SJSA1 (cell line): ENCODE measurements around the gene MSL3B.

Experiments used
- DNase-seq, 2 experiments: peaks; one replicate each; pipeline ENCODE4 v3.0.0-alpha.2; 2015 to 2020; ENCODE audit warnings: low spot score in 2 of 2, low read depth in 1 of 2
- H3K27ac ChIP-seq: fragments of 250-450 bp; sonication (Bioruptor Pico); 2 replicates; pipeline ENCODE4 v1.5.1; 2020; ENCODE audit warnings: mild to moderate bottlenecking, moderate library complexity
- H3K27me3 ChIP-seq: fragments of 250-450 bp; sonication (Bioruptor Pico); replicated peaks from 2 replicates; pipeline ENCODE4 v1.5.1; 2020; ENCODE audit warnings: mild to moderate bottlenecking, moderate library complexity
- H3K36me3 ChIP-seq: fragments of 250-450 bp; sonication (Bioruptor Pico); 2 replicates; pipeline ENCODE4 v1.5.1; 2020; ENCODE audit warnings: mild to moderate bottlenecking
- H3K4me1 ChIP-seq: fragments of 250-450 bp; sonication (Bioruptor Pico); replicated peaks from 2 replicates; pipeline ENCODE4 v1.6.1; 2021; ENCODE audit warnings: mild to moderate bottlenecking
- H3K4me3 ChIP-seq: fragments of 250-450 bp; sonication (Bioruptor Pico); 2 replicates; pipeline ENCODE4 v1.5.1; 2020; ENCODE audit warnings: mild to moderate bottlenecking
- H3K9me3 ChIP-seq: fragments of 250-450 bp; sonication (Bioruptor Pico); replicated peaks from 2 replicates; pipeline ENCODE4 v1.5.1; 2020; ENCODE audit warnings: mild to moderate bottlenecking

The MSL3B gene

DNA sequence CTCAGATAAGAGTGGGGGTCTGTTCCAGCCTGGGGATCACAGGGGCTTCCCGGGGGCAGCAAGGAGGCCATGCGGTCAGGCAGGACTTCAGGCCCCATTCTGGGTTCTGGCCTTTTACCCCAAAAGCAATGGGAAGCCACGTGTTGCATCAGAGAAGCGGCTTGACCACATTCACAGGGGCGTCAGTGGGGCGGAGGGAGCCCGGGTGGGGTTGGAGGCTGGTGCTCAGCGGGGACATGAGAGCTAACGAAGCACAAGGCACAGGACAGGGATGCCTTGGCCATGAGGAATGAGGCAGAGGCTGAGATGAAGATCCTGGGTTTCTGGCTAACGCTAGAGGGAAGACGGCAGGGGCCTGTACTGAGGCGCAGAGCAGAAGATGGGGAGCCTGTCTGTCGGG lies 19.9 kb downstream of the MSL3B start:
- no peaks in the 10 kb centered on the region for H3K9me3 ChIP-seq
- peaks cover 23% of the 10 kb centered on the region for H3K4me1 ChIP-seq
- no peaks in the 10 kb centered on the region for H3K27me3 ChIP-seq
- peaks cover 100% of the 10 kb centered on the region for H3K36me3 ChIP-seq
- DNase-seq: no peak
- H3K4me3 ChIP-seq: no peak overlapping the region
- no peak overlapping the region for H3K27ac ChIP-seq

DNA sequence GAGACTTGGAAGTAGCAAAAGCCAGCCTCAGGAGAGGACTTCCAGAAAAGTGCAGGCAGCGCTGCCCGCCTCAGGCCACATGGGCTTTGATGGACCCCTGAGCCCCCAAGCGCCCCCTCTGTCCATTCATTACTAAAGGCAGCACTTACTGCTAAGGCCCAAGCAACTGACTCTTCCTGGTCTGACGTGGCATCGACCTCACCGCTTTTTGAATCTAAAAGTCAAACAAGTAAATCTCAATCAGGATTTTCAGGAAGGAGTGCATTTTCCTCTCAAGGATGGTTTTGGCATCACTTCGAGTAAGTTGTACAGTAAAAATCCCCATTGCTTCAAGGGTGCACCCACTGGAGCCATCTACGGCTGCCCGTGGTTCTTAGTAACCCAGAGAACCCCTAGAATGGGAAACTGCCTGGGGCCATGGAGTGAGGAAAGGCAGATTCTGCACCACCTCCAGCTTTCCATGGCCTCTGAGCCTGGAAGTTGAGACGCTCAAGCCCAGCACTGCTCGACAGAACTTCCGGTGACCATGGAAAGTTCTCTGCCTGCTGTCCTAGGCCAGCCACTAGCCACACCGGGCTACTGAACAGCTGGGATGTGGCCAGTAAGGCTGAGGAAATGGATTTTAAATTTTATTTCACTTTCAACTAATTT lies 20.8 kb downstream of the MSL3B start:
- peaks cover 100% of the 10 kb centered on the region for H3K36me3 ChIP-seq
- H3K9me3 ChIP-seq: no peaks in the 10 kb centered on the region
- H3K27ac ChIP-seq: no peak overlapping the region
- H3K4me1 ChIP-seq: peaks cover 15% of the 10 kb centered on the region
- DNase-seq: no peak
- H3K4me3 ChIP-seq: no peak overlapping the region
- no peaks in the 10 kb centered on the region for H3K27me3 ChIP-seq

DNA sequence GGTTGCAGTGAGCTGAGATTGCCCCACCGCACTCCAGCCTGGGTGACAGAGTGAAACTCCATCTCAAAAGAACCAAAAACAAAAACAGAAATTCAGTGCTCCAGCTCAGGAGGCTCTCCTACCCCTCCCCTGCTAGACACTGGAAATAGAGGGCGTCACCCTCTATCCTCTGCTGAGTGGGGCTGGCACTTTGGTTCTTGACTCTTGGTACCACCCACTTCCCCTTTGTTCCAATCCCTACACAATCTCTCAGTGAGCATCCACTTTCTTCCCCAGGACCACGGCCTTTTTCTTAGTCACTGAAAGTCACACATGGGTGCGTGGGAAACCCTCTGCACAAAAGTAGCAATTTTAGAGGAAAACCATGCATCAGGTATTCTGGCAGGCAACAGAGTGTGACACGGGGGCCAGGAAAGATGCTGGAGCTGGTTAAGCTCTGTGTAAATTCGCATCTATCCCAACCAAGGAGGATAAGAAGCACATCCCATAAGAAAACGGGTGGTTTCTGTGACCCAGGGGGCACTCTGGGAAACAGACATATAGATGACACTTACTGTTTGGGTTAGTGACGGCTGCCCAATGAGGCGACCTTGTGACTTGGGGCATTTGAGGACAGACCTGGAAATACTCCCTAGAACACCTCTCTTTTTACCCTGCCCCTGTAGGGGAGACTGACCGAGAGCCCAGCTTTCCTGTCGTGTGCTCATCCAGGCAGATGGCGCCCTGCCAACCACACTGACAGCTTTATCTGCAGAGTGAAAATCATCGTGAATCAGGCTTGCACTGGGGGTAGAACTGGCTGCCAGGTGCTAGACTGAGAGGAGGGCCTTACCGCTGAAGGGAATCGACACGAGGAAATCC lies 21.6 kb downstream of the MSL3B start:
- H3K4me1 ChIP-seq: peaks cover 7% of the 10 kb centered on the region
- H3K27me3 ChIP-seq: no peaks in the 10 kb centered on the region
- no peaks in the 10 kb centered on the region for H3K9me3 ChIP-seq
- H3K4me3 ChIP-seq: no peak overlapping the region
- peaks cover 100% of the 10 kb centered on the region for H3K36me3 ChIP-seq
- DNase-seq: no peak
- H3K27ac ChIP-seq: no peak overlapping the region

DNA sequence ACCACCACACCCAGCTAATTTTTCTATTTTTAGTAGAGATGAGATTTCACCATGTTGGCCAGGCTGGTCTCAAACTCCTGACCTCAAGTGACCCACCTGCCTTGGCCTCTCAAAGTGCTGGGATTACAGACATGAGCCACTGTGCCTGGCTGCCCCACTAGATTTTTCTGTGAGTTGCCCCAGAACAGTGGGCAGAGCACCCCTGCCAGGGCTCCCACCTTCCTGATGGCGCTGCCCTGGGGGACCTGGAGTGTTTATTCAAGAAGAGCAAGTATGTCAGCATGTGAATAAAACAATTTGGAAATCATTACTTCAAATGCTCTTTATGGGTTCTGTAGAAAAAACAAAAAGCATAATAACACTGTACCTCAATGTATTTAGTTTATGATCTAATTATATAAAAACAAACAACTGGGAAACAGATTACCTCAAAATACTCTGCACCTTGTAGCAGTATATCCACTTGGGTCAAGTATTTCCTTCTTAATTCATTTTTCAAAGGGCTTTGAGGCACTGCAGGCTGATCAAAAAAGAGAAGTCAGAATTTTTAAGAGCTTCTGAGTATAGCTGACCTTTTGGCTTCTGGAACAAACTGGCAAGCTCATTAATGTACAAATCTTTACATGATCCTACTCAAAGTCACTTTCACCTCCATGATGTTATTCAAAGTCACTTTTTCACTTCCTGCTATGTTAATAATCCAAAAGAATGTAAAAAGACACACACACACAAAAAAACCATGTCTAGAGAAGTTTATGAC lies 22.7 kb downstream of the MSL3B start:
- no peaks in the 10 kb centered on the region for H3K9me3 ChIP-seq
- H3K36me3 ChIP-seq: peaks cover 100% of the 10 kb centered on the region
- H3K4me3 ChIP-seq: no peak overlapping the region
- no peaks in the 10 kb centered on the region for H3K27me3 ChIP-seq
- H3K27ac ChIP-seq: no peak overlapping the region
- no peaks in the 10 kb centered on the region for H3K4me1 ChIP-seq
- DNase-seq: no peak

DNA sequence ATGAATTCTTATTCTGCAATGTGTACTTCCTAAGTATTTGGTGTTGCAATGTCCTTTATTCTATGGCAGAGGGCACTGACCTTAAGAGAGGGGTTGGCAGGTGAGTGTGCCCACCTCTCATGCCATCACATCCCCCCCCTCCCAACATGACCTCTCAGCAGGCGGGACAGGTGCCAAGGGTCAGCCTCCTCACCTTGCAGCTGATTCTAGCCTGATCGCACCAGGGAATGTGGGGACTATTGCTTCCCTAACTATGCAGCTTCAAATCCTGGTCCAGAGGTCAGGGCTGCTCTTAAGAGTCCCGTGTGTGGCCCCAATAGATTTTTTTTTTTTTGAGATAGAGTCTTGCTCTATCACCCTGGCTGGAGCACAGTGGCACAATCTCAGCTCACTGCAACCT lies 23.4 kb downstream of the MSL3B start:
- Histone ChIP-seq H3K9me3 (no peaks in the 10 kb centered on the region), H3K27me3 (no peaks in the 10 kb centered on the region), H3K36me3 (peaks cover 100% of the 10 kb centered on the region), H3K27ac (no peak overlapping the region), H3K4me3 (no peak overlapping the region), H3K4me1 (no peaks in the 10 kb centered on the region)
- no peak for DNase-seq

DNA sequence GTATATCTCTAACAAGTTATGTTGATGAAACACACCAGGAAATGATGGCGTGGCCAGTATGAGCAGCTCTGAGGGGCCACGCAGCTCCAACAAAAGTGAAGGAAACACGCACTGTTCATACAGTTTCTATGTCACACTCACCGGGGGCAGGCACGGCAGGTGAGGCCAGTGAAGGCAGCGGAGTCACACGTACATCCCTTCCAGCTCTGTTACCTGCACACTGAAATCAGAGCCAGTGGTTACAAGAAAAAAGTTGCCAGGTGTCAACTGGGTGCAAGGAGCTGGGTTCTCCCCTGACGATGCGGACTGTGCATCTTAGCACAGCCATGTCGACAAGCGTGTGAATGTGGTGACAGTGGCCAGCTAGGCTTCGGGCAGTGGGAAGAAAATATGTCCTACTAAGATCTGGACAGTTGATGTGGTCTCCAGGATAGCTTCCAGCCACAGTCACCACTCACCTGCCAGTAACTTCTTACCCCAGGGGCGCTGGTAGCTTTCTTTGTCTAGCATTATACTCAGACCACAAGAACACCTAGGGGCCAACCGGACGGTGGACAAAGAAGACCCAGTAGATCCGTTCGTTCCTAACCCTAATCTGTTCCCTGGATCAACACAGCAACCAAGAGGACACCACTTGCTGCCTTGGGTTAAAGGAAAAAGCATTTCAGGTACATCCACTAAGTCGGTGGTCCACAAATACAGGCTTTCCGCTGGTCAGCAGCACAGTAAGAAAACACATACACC lies 23.9 kb downstream of the MSL3B start:
- H3K9me3 ChIP-seq: no peaks in the 10 kb centered on the region
- no peak overlapping the region for H3K4me3 ChIP-seq
- H3K36me3 ChIP-seq: peaks cover 100% of the 10 kb centered on the region
- no peaks in the 10 kb centered on the region for H3K27me3 ChIP-seq
- DNase-seq: no peak
- no peak overlapping the region for H3K27ac ChIP-seq
- H3K4me1 ChIP-seq: peaks cover 1% of the 10 kb centered on the region; the same call in 1 of the 2 replicates

DNA sequence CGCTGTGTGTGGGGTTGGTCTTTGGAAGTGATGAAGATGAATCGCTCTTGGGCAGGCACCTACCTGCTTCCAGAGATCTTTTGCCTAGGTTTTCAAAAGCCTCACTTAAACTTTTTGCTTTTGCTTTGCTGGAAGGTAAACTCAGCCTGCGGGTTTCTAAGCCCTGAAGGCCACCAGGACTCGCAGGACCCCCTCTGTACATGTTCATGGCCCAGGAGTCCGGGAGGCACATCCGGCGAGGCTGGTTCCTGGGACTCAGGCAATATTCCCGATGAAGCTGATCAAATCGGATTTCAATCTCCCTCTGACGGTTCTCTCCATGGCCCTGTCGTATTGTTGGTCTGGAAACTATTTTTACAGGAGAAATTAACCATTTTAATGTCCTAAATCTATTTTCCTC lies 27.0 kb downstream of the MSL3B start:
- Histone ChIP-seq H3K4me3 (no peak overlapping the region), H3K27me3 (no peaks in the 10 kb centered on the region), H3K4me1 (peaks cover 16% of the 10 kb centered on the region), H3K9me3 (no peaks in the 10 kb centered on the region), H3K27ac (no peak overlapping the region), H3K36me3 (peaks cover 100% of the 10 kb centered on the region)
- no peak for DNase-seq

DNA sequence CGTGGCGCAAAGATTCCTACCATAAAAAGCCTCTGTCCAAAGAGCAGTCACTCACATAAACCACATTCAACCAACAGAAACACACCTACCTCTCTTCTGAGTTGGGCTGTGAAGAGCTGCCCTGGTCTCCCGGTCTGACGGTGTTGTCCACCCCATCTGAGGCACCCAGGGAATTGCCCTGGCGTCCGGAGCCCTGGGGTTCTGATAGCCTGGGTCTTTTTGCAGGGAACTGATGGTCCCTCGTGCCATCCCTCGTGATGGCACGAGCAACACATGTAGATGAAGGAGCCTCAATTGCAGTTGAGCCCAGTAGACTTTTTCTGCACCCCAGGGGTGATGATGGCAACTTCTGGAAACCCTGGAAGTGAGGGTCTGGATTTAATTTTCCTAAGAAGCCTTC lies 27.7 kb downstream of the MSL3B start:
- no peaks in the 10 kb centered on the region for H3K9me3 ChIP-seq
- H3K36me3 ChIP-seq: peaks cover 100% of the 10 kb centered on the region
- no peaks in the 10 kb centered on the region for H3K27me3 ChIP-seq
- H3K4me3 ChIP-seq: no peak overlapping the region
- H3K27ac ChIP-seq: no peak overlapping the region
- H3K4me1 ChIP-seq: peaks cover 16% of the 10 kb centered on the region
- DNase-seq: no peak

DNA sequence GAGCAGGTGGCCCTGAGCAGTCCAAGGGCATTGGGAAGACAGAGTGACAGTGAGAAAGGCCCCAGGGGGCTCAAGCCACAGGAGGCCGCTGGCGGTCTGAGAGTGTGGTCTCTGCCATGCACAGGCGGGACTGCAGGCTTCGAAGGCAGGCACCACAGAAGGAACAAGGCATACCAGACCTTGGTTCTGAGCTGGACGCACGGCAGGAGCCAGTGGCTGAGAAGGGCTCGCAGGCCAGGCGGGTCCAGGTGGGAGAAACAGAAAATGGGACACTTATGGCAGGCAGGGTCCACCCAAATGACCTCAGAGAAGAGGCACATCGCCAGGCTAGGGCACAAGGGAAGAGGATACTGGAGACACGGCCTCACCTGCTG lies 28.8 kb downstream of the MSL3B start:
- Histone ChIP-seq H3K36me3 (peaks cover 100% of the 10 kb centered on the region), H3K4me3 (no peak overlapping the region), H3K27me3 (no peaks in the 10 kb centered on the region), H3K9me3 (no peaks in the 10 kb centered on the region), H3K27ac (no peak overlapping the region), H3K4me1 (peaks cover 18% of the 10 kb centered on the region)
- no peak for DNase-seq

DNA sequence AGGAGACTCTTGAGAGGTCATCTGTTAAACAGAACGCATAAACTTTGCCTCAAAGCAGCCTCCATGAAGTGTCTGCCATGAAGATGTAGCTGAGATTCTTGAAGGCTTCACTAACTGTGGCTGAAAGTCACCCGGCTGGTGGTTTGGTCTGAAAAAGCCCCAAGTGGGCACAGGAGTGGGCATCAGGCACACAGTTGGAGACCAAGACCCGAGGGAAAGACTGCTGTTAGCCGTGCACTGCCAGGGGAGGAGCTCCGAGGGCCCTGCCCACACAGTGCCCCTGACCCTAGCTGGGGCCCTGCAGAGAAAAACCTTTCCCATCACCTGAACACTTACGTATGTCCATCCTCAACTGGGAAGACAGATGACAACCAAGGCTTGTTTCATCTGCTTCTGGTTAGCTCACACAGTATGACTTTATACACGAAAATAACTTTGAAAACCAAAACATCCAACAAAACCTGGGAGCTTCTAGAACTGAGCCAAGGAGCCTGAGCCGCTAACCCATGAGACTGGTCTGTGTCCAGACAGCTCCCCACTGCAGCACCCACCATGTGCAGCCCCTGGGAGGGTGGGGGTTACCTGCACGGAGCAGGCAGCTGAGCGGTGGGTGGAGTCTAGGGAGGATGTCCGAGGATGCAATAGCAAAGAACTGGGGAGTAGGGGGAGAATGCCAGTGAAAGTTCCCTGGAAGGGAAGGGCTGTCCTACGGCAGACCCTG lies 29.3 kb downstream of the MSL3B start:
- no peak for DNase-seq
- Histone ChIP-seq H3K27ac (no peak overlapping the region), H3K36me3 (peaks cover 100% of the 10 kb centered on the region), H3K27me3 (no peaks in the 10 kb centered on the region), H3K9me3 (no peaks in the 10 kb centered on the region), H3K4me3 (no peak overlapping the region), H3K4me1 (peaks cover 23% of the 10 kb centered on the region)

DNA sequence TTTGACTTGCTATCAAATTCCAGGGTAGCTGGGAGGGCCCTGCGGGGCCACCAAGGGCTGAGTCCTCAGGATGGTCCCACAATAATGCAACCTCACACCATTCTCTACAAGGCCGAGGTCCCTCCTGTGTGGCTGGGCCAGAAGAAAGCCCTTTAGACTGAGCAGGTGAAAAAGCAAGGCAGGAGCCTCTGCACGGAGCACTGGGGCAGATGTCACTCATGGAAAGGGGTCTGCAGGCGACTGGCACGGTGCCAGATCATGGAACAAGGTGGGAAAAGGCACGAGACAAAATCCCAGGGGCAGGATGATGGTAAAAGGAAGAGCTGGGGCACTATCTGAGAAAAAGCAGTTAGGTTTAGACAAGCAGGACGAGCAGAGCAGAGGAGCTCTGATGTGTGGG lies 29.9 kb downstream of the MSL3B start:
- H3K9me3 ChIP-seq: no peaks in the 10 kb centered on the region
- H3K27me3 ChIP-seq: no peaks in the 10 kb centered on the region
- no peak overlapping the region for H3K4me3 ChIP-seq
- DNase-seq: peak in 1 of 2 experiments; percentile 33
- H3K4me1 ChIP-seq: peaks cover 28% of the 10 kb centered on the region
- H3K27ac ChIP-seq: no peak overlapping the region
- H3K36me3 ChIP-seq: peaks cover 96% of the 10 kb centered on the region

DNA sequence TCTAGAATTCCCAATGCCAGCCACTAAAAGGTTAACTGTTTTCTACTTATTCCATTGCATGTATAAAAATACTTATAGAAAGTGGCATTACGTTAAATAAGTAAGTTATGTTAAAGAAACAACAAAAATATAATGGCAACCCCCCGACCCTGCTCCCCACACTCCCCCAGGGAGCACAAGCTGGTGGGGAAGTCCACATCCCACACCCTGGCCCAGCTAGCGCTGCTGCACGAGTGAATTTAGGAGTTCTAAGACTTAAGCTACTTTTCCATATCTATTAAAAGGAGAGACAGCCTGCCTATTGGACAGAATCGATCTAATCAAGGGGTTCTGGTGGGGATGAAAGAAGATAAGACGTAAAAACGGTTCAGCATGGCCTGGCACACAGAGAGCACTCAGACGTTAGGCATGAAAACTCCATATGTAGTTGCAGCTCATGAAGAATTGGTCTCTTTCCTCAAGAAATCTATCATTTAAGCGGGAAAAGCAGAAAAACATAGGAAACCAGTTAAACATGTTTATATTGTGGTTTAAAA lies 30.4 kb downstream of the MSL3B start:
- peaks cover 91% of the 10 kb centered on the region for H3K36me3 ChIP-seq

DNA sequence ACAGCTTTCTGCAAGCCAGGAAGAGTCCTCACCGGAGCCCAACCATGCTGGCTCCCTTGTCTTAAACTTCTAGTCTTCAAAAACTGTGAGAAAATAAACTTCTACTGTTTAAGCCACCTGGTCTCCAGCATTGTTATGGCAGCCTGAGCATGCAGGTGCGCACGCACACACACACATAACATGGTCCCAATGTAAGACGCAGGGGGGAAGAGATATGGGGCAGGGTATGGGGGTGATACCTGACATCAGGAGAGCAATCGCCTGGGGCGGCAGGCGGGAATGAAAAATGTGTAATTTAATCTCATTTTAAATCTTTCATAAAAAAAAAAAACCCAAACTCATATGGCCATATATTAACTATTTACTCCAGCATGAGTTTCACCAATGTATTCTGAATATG lies 31.8 kb downstream of the MSL3B start:
- DNase-seq: no peak
- no peaks in the 10 kb centered on the region for H3K9me3 ChIP-seq
- no peak overlapping the region for H3K27ac ChIP-seq
- H3K27me3 ChIP-seq: no peaks in the 10 kb centered on the region
- H3K36me3 ChIP-seq: peaks cover 77% of the 10 kb centered on the region
- H3K4me1 ChIP-seq: peaks cover 35% of the 10 kb centered on the region
- no peak overlapping the region for H3K4me3 ChIP-seq

More for the DNA sequence above, 30.4 kb downstream of the MSL3B start:
- H3K27ac ChIP-seq: no peak overlapping the region
- no peaks in the 10 kb centered on the region for H3K9me3 ChIP-seq
- no peak overlapping the region for H3K4me3 ChIP-seq
- no peaks in the 10 kb centered on the region for H3K27me3 ChIP-seq
- DNase-seq: no peak
- peaks cover 33% of the 10 kb centered on the region for H3K4me1 ChIP-seq
